Neutrophil (primary cell): Measurements from ENCODE around the gene TCF12.

Source experiments
- H3K27ac ChIP-seq: fragments of 200-600 bp; sonication (generic); 2 replicates; pipeline ENCODE4 v1.5.1; 2016; ENCODE audit warnings: mild to moderate bottlenecking, moderate library complexity
- H3K27me3 ChIP-seq: fragments of 200-600 bp; sonication (generic); 2 replicates; pipeline ENCODE4 v1.6.0; 2016; ENCODE audit warnings: mild to moderate bottlenecking
- H3K36me3 ChIP-seq: fragments of 200-600 bp; sonication (generic); 2 replicates; pipeline ENCODE4 v1.5.1; 2017
- H3K4me1 ChIP-seq, 2 experiments: fragments of 200-600 bp in 1 of 2; sonication (generic) in 1 of 2; 1 replicate in 1 of 2; 2 replicates in 1 of 2; pipeline versions ENCODE4 v1.5.1 to v1.6.1; 2013 to 2016; ENCODE audit warnings: low read depth in 1 of 2, low read length in 1 of 2, mild to moderate bottlenecking in 1 of 2, moderate library complexity in 1 of 2; ENCODE audit not compliant: control insufficient read depth in 1 of 2, insufficient read depth in 1 of 2
- H3K4me3 ChIP-seq, 2 experiments: fragments of 200-600 bp in 1 of 2; sonication (generic) in 1 of 2; 1 replicate in 1 of 2; 2 replicates in 1 of 2; pipeline ENCODE4 v1.5.1; 2013 to 2016; ENCODE audit warnings: low read depth in 1 of 2, low read length in 1 of 2, mild to moderate bottlenecking in 1 of 2, moderate library complexity in 1 of 2
- H3K9me3 ChIP-seq: fragments of 200-600 bp; sonication (generic); 2 replicates; pipeline ENCODE4 v1.5.1; 2016
- CTCF ChIP-seq: fragments of 200-600 bp; sonication (generic); IDR thresholded peaks from 2 replicates; pipeline ENCODE4 v1.5.1; 2016; ENCODE audit warnings: antibody characterized with exemption

The TCF12 gene

DNA sequence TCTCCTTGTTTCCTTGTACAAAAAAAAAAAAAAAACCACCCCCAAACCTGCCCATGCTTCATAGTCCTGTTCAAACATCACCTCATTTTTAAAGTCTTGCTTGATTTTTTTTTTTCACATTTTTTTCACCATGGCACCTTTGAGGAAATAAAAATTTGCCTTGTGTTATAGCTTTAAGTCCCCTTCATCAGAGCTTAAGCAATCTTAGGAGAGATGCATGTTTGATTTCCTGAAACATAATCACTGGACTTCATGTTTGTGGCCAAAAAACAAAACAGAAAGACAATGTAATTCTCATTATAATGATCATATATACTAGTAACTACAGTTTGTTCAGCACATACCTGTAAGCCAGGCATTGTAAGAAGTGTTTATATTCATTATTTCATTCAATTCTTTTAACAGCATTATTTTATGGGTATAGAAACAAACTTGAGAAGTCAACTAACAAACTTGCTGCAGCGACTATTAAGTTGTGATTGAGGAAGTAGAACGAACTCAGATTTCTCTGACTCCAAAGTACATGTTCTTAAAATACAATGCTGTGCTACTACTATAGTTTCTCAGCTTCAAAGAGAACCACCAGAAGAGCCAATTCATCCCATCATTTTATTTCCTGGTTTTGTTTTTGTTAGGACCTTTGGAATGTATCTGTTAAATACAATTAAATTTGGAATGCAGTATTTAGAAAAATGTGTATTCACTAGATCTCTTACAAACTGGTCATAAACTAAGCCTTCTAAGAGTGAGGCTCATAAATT, 203.8 kb downstream of the TCF12 start:
- Histone ChIP-seq H3K36me3 (no peaks in the 10 kb centered on the region), H3K4me1 (no peaks in the 10 kb centered on the region), H3K27me3 (no peaks in the 10 kb centered on the region), H3K27ac (no peak overlapping the region), H3K4me3 (no peak overlapping the region), H3K9me3 (no peaks in the 10 kb centered on the region)
- TF ChIP-seq CTCF, result no peak

GRCh38 chr15:57124036-57124435, 205.6 kb downstream of the TCF12 start:
- no peak overlapping the region for H3K27ac ChIP-seq
- H3K27me3 ChIP-seq, result no peaks in the 10 kb centered on the region
- H3K4me3 ChIP-seq, result no peak overlapping the region
- H3K9me3 ChIP-seq, result no peaks in the 10 kb centered on the region
- no peaks in the 10 kb centered on the region for H3K36me3 ChIP-seq
- peaks cover 2 to 5% of the 10 kb centered on the region in 2 experiments for H3K4me1 ChIP-seq
- TF ChIP-seq CTCF, result no peak

- Histone ChIP-seq H3K9me3 (no peaks in the 10 kb centered on the region), H3K27ac (no peak overlapping the region), H3K27me3 (no peaks in the 10 kb centered on the region), H3K4me3 (no peak overlapping the region), H3K36me3 (no peaks in the 10 kb centered on the region), H3K4me1 (peaks cover 6 to 8% of the 10 kb centered on the region in 2 experiments)
- no peak for TF ChIP-seq CTCF
These were observed 210.6 kb downstream of the TCF12 start for GRCh38 chr15:57129064-57129463.

DNA sequence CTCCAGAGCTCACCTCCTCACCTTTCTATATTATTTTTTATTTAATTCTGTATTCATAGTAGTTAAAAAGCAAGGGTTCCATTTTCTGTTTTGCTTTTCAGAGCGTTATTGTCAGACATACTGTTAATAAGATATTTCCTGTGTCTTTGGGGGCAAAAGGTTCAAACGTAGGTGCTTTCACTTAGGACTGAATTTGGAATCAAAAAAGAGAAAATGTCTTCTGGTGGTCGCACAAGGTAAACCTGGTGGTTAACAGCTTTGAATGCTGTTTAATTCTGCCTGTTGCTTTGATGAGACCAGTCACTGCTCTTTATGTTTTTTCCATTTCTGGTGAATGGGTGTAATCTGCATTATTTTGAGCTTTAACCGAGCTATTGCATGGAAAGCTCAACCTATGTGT, 212.5 kb downstream of the TCF12 start:
- no peak for TF ChIP-seq CTCF
- peaks cover 6 to 8% of the 10 kb centered on the region in 2 experiments for H3K4me1 ChIP-seq
- H3K27ac ChIP-seq, result no peak overlapping the region
- no peaks in the 10 kb centered on the region for H3K9me3 ChIP-seq
- H3K4me3 ChIP-seq, result no peak overlapping the region
- no peaks in the 10 kb centered on the region for H3K36me3 ChIP-seq
- H3K27me3 ChIP-seq, result no peaks in the 10 kb centered on the region

DNA sequence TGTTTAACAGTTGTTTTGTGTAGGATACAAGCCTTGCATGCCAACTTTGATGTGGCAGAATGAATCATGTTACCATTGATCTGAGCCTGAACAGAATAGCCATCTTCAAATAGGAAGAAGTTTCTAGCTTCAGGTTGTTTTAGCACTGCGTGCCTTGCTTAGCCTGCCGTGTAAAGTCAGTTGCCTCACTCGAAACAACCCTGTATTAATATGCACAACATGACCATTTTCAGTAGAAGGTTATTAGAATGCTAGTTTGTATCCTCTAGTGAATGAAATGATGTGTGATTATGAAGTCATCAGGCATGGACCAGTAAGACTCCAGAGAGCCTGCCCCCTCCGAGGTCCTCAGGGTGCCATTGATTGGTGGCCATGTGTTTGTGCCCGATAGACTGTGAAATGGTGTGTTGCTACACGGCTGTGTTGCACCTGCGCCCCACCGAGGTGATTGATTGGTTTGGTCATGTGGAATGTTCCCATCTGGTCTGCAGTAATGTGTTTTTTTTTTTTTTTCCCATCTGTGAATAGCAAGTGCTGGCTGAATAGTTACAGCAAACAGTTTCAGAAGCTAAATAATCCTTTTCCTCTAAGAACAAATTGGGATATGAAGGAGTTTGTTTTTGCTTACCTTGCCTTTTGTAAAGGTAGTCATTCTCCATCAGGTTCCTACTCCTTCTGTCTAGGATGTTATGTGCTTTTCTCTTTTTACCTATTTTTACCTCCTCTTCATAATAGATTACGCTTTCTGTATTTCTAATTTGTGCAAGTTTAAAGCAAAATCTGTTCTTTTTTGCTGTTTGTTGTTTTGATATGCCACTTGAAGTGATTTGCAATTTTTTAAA, 214.9 kb downstream of the TCF12 start:
- Histone ChIP-seq H3K4me1 (peaks cover 6 to 8% of the 10 kb centered on the region in 2 experiments), H3K4me3 (no peak overlapping the region), H3K9me3 (no peaks in the 10 kb centered on the region), H3K36me3 (no peaks in the 10 kb centered on the region), H3K27me3 (no peaks in the 10 kb centered on the region), H3K27ac (no peak overlapping the region)
- no peak for TF ChIP-seq CTCF
